AG09319 (cell line): Measurements from ENCODE around the gene RHOB.

Experiments
- DNase-seq: peaks from one replicate; pipeline ENCODE4 v3.0.0-alpha.2; 2010; ENCODE audit warnings: low read depth; ENCODE audit errors: extremely low read depth
- TF ChIP-seq, protein P1 (sequence below): IDR thresholded peaks from 2 replicates; pipeline ENCODE4 v1.5.1; 2011; ENCODE audit warnings: low read depth, mild to moderate bottlenecking, inconsistent platforms, low read length, moderate library complexity

The RHOB gene

DNA sequence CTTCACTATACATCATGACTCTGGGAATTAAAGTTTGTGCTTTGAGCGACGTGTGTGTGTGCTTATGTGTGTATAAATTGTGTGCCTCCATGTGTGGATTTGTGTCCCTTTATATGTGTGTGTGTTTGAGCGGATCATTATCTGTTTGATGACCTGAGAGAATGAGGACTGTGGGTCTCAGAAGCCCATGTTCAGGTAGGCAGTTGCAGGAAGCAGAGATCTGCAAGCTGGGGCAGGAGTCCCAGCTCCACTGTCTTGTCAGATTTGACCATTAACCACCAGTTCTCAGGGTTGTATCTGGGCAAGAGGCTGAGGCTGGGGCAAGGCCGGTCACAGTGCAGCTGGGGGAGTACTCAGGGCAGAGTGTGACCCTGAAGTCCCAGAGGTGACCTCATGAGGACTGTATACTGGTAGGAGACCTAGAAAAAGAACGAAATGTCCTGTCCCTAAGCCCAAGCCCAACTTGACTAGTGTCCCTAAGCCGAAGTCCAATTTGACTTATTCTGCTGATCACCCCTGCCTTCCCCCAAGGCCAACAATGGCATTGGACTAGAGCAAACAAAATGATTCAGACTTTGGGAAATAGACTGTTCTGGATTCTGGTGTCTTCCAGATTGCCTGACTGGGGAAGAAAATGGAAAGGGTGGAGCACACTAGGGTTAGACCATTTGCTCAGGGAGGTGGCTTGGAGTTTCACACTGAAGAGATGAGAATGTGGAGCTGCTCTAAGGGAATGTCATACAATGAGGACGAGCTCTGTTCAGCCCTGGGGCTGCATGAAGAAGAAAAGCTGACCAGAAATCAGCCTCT, 28.1 kb downstream of the RHOB start:
- TF ChIP-seq, protein P1, sequence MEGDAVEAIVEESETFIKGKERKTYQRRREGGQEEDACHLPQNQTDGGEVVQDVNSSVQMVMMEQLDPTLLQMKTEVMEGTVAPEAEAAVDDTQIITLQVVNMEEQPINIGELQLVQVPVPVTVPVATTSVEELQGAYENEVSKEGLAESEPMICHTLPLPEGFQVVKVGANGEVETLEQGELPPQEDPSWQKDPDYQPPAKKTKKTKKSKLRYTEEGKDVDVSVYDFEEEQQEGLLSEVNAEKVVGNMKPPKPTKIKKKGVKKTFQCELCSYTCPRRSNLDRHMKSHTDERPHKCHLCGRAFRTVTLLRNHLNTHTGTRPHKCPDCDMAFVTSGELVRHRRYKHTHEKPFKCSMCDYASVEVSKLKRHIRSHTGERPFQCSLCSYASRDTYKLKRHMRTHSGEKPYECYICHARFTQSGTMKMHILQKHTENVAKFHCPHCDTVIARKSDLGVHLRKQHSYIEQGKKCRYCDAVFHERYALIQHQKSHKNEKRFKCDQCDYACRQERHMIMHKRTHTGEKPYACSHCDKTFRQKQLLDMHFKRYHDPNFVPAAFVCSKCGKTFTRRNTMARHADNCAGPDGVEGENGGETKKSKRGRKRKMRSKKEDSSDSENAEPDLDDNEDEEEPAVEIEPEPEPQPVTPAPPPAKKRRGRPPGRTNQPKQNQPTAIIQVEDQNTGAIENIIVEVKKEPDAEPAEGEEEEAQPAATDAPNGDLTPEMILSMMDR = no peak
- no peak for DNase-seq

DNA sequence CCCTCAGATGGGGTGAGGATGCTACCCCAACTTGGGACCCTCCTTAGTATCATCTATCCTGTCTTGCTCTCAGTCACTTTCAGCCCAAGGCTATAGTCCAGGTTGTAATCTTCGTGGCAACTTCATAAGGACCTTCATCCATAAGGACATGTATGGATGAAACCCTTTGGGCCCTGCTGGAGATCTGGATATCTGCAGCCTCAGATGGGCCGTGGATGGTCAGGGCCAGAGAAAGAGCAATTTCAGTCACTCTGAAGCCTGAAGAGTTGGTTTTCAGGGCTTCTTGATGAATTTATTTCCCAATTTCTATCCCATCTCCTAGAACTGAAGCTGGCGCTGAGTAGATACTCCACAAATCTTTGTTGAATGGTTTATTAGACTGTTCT, 28.7 kb downstream of the RHOB start:
- DNase-seq = no peak
- TF ChIP-seq, protein P1 = no peak

DNA sequence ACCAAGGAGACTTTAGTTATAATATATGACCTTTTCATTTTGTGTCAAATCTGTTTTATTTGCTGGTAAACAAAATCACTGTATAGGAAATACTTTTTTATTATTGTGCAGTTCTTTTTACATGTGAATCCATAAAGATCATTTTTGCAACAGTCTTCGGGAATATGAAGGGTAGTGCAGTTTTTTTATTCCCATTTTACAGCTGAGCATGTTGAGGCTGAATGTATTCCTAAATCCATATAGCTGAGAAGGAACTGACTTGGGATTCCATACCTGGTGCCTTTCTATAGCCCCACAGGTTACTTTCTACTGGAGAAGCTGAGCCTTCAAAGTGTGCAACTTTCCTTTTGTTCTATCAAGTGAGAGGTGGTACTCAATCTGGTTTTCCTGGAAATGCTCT, 29.6 kb downstream of the RHOB start:
- TF ChIP-seq, protein P1 = no peak
- DNase-seq = no peak

DNA sequence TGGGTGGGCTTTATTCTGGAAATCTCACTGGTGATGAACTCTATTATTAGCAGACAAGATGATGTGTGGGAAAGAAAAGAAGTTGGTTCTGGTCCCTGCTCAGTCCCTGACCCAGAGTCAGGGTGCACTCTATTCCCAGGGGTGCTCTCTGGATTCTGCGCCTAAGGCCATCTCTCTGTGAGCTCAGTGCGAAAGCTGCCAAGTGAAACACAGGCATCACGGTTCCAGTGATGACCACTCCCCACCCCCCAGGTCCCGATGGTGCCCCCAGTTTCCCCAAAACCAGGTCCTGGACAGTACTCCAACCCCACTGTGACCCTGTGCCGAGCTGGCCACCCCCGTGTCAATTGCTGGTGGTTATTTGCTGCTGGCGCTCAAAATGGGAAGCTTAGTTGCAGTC, 30.1 kb downstream of the RHOB start:
- DNase-seq = no peak
- TF ChIP-seq, protein P1 = no peak

DNA sequence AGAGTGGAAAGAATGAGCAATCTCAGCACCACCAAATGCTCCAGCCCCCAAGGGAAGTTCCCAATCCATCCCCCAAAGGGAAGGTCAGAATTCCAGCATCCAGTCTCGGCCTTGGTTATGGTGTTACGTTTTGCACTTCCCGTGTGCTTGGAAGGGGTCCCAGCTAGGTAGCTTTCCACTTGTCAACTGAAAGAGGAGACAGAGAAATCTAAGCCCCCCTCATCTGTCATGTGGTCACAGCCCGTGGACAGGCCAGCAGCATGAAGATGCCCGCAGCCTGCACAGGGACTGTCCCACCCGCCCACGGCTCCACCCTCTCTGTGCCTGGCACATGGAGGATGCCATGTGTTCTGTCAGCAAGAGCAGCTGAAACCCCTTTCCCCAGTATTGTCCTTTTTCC, 32.1 kb downstream of the RHOB start:
- DNase-seq = no peak

DNA sequence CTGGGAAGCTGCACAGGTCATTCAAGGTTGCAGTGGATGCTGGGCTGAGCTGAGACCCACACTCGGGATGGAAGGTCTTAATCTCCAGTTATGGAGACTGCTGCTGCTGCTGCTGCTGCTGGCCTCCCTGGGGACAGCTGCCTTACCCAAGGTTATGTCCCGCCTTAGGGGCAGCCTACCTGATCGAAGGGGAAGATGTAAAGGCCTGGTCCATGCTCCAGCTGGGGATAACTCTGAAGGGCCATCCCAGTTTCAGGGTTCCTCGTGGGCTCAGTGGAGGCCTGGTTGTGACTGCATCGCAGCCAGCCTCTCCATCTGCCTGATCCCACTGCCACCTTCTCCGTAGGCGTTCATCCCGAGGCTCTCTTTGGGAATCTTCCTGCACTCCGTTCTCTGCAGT, 33.0 kb downstream of the RHOB start:
- TF ChIP-seq, protein P1 = no peak
- no peak for DNase-seq

More for the DNA sequence above, 32.1 kb downstream of the RHOB start:
- TF ChIP-seq, protein P1 = no peak

DNA sequence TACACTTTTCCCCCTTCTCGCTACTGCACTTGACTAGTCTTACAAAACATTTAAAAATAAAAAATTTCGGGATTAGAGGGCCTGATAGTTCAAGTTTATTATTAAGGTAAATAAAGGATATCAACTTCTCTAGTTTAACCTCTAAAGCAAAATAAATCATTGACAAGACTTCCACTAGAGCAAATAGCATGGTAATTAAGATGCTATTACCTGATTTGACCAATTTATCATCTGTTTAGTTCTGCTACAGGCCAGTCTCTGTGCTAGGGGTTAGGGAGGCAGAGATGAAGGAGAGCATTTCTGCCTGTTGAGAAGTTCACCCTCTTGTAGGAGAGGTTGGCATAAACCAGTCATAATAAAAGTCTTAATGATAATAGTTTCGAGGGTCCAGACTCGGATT, 34.0 kb downstream of the RHOB start:
- DNase-seq = no peak
- TF ChIP-seq, protein P1 = no peak
